Activated CD8-positive, alpha-beta memory T cell treated with anti-CD3 and anti-CD28 coated beads for 4 hours (primary cell): ENCODE measurements around the gene CNIH3.

Source experiments
- DNase-seq, 2 donors: peaks; one replicate each; pipeline ENCODE4 v3.0.0-alpha.2; 2020; ENCODE audit warnings: low read depth in 2 of 2

Gene CNIH3

GRCh38 chr1:224745394-224745793 is 129.3 kb downstream of the CNIH3 start:
- DNase-seq: no peak

- DNase-seq: no peak
Observed at GRCh38 chr1:224745924-224746323, 129.8 kb downstream of the CNIH3 start.

GRCh38 chr1:224747578-224747977 is 131.5 kb downstream of the CNIH3 start:
- no peak for DNase-seq

GRCh38 chr1:224749916-224750315 is 133.8 kb downstream of the CNIH3 start:
- DNase-seq: no peak

GRCh38 chr1:224751624-224752311 is 135.7 kb downstream of the CNIH3 start:
- no peak for DNase-seq

GRCh38 chr1:224753491-224753890 is 137.4 kb downstream of the CNIH3 start:
- DNase-seq: no peak

- no peak for DNase-seq
Observed at GRCh38 chr1:224755586-224755985, 139.5 kb downstream of the CNIH3 start.

- no peak for DNase-seq
Observed at GRCh38 chr1:224757508-224757907, 141.4 kb downstream of the CNIH3 start.

- no peak for DNase-seq
Observed at GRCh38 chr1:224759135-224759534, 143.0 kb downstream of the CNIH3 start.

- no peak for DNase-seq
Observed at GRCh38 chr1:224759681-224760091, 143.6 kb downstream of the CNIH3 start.

- DNase-seq: no peak
Observed at GRCh38 chr1:224760163-224760562, 144.0 kb downstream of the CNIH3 start.

GRCh38 chr1:224761245-224761644 is 145.1 kb downstream of the CNIH3 start:
- no peak for DNase-seq

GRCh38 chr1:224762046-224762445 is 145.9 kb downstream of the CNIH3 start:
- no peak for DNase-seq

- DNase-seq: no peak
Observed at GRCh38 chr1:224762701-224763100, 146.6 kb downstream of the CNIH3 start.

- DNase-seq: no peak
Observed at GRCh38 chr1:224763126-224763775, 147.1 kb downstream of the CNIH3 start.

GRCh38 chr1:224766266-224766665 is 150.1 kb downstream of the CNIH3 start:
- DNase-seq: no peak

GRCh38 chr1:224767031-224767430 is 150.9 kb downstream of the CNIH3 start:
- DNase-seq: no peak

- DNase-seq: no peak
Observed at GRCh38 chr1:224767676-224768075, 151.6 kb downstream of the CNIH3 start.

GRCh38 chr1:224768971-224769370 is 152.9 kb downstream of the CNIH3 start:
- no peak for DNase-seq

- DNase-seq: no peak
Observed at GRCh38 chr1:224769452-224770335, 153.6 kb downstream of the CNIH3 start.

GRCh38 chr1:224770336-224770693 is 154.2 kb downstream of the CNIH3 start:
- no peak for DNase-seq

GRCh38 chr1:224773646-224774045 is 157.5 kb downstream of the CNIH3 start:
- no peak for DNase-seq

GRCh38 chr1:224774378-224774777 is 158.3 kb downstream of the CNIH3 start:
- no peak for DNase-seq
